AG09319 (cell line): Measurements from ENCODE around the gene RFX8.

ENCODE experiments used
- DNase-seq: peaks from one replicate; pipeline ENCODE4 v3.0.0-alpha.2; 2010; ENCODE audit warnings: low read depth; ENCODE audit errors: extremely low read depth
- CTCF ChIP-seq: IDR thresholded peaks from 2 replicates; pipeline ENCODE4 v1.5.1; 2011; ENCODE audit warnings: low read depth, mild to moderate bottlenecking, inconsistent platforms, low read length, moderate library complexity

RFX8 gene

GRCh38 chr2:101431486-101431885 is 43.4 kb downstream of the RFX8 start:
- DNase-seq, result no peak
- no peak for TF ChIP-seq CTCF

- no peak for DNase-seq
- no peak for TF ChIP-seq CTCF
Measured at GRCh38 chr2:101430156-101430555, 44.8 kb downstream of the RFX8 start.

GRCh38 chr2:101429453-101429852 is 45.5 kb downstream of the RFX8 start:
- no peak for DNase-seq
- no peak for TF ChIP-seq CTCF

GRCh38 chr2:101428422-101429176 is 46.3 kb downstream of the RFX8 start:
- TF ChIP-seq CTCF, result no peak

GRCh38 chr2:101427743-101428142 is 47.2 kb downstream of the RFX8 start:
- no peak for DNase-seq
- no peak for TF ChIP-seq CTCF

More at GRCh38 chr2:101428422-101429176, 46.3 kb downstream of the RFX8 start:
- DNase-seq, result no peak

GRCh38 chr2:101427240-101427639 is 47.7 kb downstream of the RFX8 start:
- no peak for DNase-seq
- TF ChIP-seq CTCF, result no peak

GRCh38 chr2:101426822-101427221 is 48.1 kb downstream of the RFX8 start:
- TF ChIP-seq CTCF, result no peak
- no peak for DNase-seq
